DMS53 treated with DMSO at 0.1 percent for 48 hours (cell line): ENCODE data around the gene SCAMP3.
A peak's percentile ranks its signal among the peaks of the same experiment; 100 is the strongest.
"Not testable (repeated sequence)": the region's sequence is repeated elsewhere in the genome, so short reads cannot be mapped to it uniquely, and the experiment has no call there.

Experiments used
- DNase-seq: peaks from one replicate; lab custom pipeline; 2025; ENCODE audit not compliant: unreplicated experiment; lab: John Stamatoyannopoulos, UW

SCAMP3 gene

DNA sequence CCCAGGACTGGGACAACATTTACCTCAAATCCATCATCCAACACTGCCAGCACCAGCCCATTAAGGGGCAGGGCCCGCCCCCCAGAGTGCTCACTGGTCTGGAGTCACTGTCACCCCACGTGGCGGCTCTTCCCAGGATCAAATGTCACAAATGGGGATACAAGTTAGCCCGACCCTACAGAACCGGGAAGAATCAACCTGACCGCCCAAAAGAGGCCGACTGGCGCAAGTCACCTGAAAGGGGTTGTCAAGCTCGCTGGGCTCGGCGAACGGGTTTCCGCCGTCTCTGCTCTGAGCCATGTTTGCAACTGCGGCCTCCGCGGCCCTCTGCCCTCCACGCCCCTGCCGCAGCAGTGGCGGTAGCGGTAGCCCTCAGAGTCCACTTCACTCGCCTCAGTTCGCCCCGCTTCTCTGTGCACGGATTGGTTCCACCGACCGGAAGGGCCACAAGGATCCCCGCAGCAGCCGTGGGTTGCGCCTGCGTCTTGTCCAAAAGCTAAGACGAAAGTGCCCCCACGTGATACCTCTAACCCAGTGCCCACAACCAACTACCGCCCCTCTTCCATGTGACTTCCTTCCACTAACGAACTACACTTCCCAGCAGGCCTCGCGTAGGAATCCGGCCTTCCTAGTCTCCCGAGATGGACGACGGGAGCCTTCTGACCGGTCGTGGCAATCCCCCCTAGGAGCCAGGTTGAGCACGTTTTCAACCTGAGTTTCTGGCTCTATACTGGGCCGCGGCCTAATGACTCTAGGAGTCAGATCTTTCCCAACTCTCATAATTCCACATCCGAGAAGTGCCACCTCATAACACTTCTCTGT is at the start of gene SCAMP3:
SCAMP3 (minus strand) TSS at position 509 of the 822 bp plus-strand sequence; CDS start at position 300, 209 bp downstream.
- DNase-seq, result peak; percentile 96

- DNase-seq, result no peak
These were observed 47.4 kb upstream of the SCAMP3 start for GRCh38 chr1:155309423-155310021.

DNA sequence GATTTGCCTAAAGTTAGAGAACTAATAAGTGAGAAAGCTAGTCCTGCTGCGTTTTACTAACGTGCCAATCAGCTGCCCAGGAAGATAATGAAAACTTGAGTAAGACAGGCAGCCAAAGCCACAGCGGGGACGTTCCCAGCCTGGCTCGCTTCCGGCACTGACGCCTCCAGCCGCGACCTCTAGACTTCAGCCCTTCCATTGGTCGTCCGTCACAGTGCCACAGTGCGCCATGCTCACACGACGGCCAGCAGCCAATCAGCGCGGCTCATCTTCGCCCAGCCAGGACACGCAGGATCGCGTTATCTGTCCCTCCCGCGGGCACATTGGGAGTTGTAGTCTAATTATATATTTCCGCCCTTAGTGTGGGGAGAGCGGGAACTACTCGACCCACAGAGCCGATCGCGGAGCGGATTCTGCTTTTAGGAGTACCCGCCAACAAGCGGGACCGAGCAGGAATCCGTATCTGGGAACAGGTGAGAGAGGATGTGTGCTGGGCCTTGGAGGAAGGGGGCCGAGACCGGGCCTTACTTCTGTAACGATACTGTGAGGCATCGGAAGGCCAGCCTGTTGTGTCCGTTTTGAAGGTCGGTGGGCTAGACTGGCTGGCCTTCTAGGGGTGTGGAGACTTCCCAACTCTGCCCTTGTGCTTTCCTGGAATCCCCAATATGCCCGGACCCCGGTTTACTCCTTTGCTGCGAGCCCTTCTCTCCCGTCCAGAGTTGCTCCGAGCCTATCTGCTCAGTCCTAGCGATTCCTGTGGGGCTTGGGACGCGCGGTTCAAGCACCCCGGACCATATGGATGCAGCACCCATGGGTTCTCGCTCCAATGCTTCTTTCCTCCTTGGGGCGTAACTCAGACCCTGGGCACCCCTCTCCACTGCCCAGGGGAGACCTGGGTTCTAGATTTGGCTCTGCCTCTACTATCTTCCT is 46.6 kb upstream of the SCAMP3 start, which contains the start of gene FDPS:
FDPS (plus strand) TSS at position 374 of the 930 bp plus-strand sequence. CDS start 924 bp downstream, outside the sequence.
- DNase-seq, result peak; percentile 99

DNA sequence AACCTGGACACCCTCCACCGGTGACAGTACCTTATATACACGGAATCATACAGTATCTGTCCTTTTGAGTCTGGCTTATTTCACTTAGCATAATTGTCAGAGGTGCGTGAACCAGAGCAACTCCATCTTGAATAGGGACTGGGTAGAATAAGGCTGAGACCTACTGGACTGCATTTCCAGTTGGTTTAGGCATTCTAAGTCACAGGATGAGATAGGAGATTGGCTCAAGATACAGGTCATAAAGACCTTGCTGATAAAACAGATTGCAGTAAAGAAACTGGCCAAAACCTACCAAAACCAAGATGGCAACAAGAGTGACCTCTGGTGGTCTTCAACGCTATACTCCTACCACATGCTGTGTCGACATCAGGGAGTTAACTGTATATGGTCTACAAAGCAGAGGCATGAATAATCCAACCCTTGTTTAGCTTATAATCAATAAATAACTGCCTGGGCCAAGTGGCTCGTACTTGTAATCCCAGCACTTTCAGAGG is 45.1 kb upstream of the SCAMP3 start:
- DNase-seq, result no peak

- DNase-seq, result no peak
These were observed 43.8 kb upstream of the SCAMP3 start for GRCh38 chr1:155305881-155306391.

DNA sequence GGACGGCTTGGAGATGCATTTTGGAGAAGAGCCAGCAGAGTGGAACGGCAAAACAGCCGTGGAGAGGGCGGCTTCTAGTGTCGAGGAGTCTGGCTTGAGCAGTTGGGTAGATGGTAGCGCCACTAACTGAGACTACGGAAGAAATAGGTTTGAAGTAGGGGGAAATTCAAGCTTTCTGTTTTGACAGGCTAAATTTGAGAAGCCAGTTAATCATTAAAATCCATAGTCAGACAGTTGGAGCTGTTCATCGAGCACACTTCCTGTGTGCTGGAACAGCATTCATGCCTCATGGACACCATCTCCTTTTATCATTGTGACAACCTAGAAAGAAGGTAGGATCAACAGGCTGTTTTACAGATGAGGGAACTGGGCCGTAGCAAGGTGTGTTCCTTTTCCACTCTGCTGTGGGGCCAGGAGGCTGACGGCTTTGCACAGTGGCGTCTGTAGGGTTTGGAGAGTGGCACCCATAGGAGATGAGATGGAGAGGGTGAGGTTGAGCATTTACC is 42.5 kb upstream of the SCAMP3 start:
- peak; percentile 29 for DNase-seq

DNA sequence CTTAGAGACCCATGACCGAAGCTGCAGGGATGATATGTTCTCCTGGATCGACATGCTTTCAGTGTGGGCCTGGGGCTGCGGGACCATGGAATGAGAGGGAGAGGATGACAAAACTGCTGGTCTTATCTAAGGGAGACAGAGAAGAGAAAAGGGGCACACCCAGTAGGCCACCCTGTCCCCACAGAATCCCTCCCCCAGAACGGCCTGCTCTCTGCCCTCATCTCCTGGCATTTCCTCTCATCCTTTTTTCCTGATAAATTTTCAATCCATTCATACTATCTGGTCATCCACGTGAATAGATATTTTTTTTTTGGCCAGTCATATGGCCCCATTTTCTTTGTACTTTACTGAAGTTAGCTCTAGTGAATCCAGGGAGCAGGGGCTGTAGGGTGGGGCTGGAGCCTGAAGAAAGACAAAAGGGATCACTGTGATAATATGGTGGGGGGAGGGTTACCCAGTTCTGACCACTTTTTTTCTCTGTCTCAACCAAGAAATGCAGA is 39.2 kb upstream of the SCAMP3 start, which contains the start of gene PKLR:
PKLR (minus strand) TSS at position 97 of the 500 bp plus-strand sequence; CDS start at position 54, 43 bp downstream.
- no peak for DNase-seq

DNA sequence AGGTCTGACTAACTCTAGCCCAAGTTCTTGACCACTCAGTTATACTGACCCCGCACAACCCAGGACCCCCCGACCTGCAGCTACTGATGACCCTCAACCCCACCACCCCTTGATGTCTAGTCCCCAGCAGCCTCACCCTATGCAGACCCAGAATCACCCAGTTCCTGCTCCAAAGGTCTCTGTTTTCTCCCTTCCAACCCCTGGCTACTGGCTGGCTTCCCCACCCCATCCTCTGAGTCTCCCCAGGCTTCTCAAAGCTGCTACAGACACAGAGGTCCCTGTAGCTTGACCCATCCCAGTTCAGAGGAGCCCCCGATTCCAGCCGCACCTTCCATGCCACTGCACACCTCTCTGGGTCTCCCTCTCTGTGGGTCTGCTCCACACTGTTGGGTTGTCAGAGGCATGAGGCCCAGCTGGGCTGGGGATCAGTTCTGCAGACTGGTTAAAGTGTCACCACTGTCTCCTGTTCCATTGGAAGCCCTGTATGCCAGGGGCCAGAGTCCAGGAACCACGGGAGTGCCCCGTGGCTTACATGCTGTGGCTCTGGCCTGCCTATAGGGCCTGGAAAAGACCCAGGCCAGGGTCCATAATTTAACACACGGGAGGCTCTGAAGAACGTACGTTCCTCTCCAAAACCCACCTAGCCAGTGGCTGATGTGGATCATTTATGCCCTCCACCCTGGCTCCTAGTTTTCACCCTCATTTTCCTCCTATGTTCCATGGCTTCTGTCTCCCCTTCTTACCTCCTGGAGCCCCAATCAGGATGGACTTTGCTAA is 38.6 kb upstream of the SCAMP3 start:
- no peak for DNase-seq

GRCh38 chr1:155300024-155300423 is 37.9 kb upstream of the SCAMP3 start:
- no peak for DNase-seq

- DNase-seq, result no peak
These were observed 35.2 kb upstream of the SCAMP3 start for GRCh38 chr1:155297384-155297783.

- DNase-seq, result no peak
These were observed 34.5 kb upstream of the SCAMP3 start for GRCh38 chr1:155296661-155297060.

GRCh38 chr1:155295942-155296267 is 33.7 kb upstream of the SCAMP3 start:
- no peak for DNase-seq

- DNase-seq, result no peak
These were observed 33.2 kb upstream of the SCAMP3 start for GRCh38 chr1:155295183-155295941.

DNA sequence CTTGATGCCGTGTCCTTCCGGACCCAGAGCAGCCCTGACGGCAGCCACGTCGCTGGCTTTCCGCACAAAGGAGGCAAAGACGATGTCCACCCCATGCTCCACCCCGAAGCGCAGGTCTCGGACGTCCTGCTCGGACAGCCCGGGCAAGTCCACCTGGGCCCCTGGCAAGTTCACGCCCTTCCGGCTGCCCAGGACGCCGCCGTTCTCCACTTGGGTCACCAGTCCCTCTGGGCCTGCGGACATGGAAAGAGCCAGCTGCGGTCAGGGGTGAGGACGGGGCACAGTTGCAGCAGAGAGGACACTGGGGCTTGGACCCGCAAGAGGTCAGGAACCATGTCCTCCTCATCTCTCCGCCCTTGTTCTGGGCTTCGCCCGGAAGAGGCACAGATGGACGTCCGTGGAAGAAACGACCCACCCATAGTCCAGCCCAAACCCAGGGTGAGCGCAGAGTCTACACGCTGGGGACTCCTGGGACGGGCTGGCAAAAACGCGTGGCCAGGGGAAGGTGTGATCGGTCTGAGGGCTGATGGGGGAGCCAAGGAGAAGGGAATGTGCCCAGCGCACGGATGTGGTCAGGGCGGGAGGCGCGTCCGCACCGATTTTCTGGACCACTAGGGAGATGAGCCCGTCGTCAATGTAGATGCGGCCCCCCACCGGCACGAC is 32.5 kb upstream of the SCAMP3 start:
- DNase-seq, result no peak

- no peak for DNase-seq
These were observed 31.1 kb upstream of the SCAMP3 start for GRCh38 chr1:155293086-155293749.

DNA sequence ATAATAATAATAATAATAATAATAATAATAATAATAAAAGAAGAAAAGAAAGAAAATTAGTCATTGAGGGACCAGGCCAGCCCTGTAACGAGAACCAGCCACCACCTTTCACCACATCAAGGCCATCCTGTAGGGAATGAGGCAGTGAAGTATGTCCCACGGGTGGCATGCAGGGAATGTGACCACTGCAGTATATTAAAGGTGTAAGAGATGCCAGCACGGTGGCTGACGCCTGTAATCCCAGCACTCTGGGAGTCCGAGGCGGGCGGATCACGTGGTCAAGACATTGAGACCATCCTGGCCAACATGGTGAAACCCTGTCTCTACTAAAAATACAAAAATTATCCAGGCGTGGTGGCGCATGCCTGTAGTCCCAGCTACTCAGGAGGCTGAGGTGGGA is 28.8 kb upstream of the SCAMP3 start:
- DNase-seq, result not testable (repeated sequence)

DNA sequence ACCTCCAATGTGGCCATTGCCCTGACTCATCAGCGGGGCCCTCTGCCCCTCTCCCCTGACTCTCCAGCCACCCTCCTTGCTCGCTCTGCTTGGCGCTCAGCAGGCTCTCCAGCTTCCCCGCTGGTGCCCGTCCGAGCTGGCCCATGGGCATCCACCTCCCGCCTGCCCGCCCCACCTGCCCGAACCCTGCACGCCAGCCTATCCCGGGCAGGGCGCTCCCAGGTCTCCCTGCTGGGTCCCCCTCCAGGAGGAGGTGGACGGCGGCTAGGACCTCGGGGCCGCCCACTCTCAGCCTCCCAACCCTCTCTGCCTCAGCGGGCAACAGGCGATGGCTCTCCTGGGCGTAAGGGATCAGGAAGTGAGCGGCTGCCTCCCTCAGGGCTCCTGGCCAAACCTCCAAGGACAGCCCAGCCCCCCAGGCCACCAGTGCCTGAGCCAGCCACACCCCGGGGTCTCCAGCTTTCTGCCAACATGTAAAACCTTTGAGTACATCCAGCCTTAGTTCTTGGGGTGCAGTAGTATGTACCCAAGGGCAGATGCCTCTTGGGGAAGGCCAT is 25.9 kb upstream of the SCAMP3 start:
- no peak for DNase-seq

DNA sequence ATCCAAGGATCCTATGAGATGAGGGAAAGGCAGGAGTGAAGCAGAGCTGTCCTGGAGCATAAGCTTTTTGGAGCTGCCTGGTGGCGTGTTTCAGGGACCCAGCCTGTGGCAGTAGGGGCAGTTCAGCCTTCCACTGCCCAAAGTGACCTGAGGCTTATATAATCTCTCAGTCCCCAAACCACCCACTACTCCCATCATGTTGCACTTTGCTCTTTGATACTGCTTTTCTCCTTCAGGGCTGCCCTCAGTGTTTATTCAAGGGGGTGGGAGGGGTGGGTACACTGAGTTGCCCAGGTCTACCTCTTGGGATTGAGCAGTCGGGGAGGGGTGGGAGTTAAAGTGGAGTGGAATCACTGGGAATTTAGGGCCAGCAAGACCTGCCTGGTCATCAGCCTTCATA is 24.4 kb upstream of the SCAMP3 start:
- no peak for DNase-seq
